ENCODE results near the gene RAB40C.

RAB40C gene

GRCh38 chr16:559411-560203, 30.3 kb upstream of the RAB40C start:
- DNase-seq (ENCODE audit: low read depth in 2 of 2): no peak

DNA sequence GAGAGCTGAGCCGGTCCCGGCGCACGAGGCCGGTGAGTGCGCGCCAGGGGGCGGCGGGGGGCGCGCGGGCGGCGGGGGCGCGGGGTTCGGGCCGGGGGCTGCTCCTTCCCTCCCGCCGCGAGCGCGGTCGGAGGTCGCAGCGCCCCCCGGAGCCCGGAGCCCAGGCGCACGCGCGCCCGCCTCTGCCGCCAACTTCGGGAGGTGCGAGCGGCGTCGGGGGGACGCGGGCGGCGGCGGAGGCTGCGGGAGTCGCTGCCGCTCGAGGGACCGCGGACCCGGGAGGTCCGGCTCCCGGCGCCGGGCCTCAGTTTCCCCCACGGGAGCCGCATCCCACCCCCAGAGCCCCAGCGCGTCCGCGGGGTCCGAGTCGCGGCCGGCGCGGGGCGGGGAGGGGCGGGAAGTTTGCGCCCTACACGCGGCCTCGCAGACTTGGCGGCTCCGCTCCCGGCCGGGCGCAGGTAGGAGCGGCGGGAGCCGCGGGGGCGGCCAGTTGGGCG, 29.6 kb upstream of the RAB40C start, which contains the start of gene PRR35:
Gene PRR35, plus strand, starts transcription at position 191 of the 497 bp plus-strand sequence. CDS start 2,901 bp downstream, outside the sequence.
- DNase-seq (ENCODE audit: low read depth in 2 of 2): no peak

DNA sequence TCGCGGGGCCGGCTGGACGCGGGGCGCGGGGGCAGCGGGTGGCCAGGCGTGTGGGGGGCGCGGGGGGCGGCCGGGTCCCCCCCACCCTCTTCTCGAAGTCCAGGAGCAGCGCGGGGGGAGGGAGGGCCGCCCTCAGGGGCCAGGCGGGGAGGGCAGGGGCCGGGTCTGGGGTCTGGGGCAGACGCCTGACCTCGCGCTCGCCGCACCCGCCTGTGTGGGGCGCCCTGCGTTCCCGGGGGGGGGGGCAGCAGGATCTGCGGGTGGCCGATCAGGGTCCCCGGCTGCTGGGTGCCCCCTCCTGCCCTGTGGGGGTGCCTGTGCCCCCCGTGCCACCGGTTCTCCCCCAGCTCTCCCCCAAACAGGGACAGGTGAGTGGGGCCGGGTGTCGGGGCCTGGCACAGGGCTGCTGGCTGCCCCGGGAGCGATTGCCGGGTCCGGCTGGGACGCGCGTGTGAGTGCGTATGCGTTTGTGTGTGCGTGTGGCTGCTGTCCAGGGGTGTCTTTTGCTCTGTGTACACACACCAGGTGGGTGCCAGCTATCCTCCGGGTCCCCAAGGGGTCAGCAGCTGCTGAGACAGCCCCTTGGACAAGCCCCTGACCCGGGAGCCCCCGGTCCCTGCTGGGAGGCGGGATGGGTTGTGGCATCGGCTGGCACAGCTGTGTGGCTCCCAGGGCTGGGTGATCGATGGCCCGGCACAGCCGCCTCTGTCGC, 29.0 kb upstream of the RAB40C start:
- no peak for DNase-seq (ENCODE audit: low read depth in 2 of 2)

DNA sequence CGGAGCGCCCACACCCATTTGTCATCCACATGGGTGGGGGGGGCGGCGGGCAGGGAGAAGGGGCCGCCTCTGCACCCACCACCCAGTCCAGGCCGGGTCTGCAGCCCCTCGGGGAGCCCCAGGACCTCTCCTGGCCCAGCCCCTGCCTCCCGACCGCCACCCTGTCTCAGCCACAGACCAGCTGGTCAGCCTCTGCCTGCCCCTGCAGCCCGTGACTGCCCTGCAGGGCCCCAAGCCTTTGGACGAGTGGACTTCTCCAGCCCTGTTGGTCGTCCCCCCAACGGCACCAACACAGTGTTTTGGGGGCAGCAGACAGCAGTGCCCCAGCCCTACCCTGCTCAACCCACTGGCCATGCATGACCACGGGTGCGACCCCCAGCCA, 28.5 kb upstream of the RAB40C start:
- DNase-seq (ENCODE audit: low read depth in 2 of 2): no peak

GRCh38 chr16:561957-562938, 27.6 kb upstream of the RAB40C start:
- DNase-seq (ENCODE audit: low read depth in 2 of 2): no peak

- no peak for DNase-seq (ENCODE audit: low read depth in 2 of 2)
Measured at GRCh38 chr16:563072-563644, 26.7 kb upstream of the RAB40C start.

GRCh38 chr16:564690-565418, 25.0 kb upstream of the RAB40C start:
- no peak for DNase-seq (ENCODE audit: low read depth in 2 of 2)

- no peak for DNase-seq (ENCODE audit: low read depth in 2 of 2)
Measured at GRCh38 chr16:565419-566330, 24.2 kb upstream of the RAB40C start.

DNA sequence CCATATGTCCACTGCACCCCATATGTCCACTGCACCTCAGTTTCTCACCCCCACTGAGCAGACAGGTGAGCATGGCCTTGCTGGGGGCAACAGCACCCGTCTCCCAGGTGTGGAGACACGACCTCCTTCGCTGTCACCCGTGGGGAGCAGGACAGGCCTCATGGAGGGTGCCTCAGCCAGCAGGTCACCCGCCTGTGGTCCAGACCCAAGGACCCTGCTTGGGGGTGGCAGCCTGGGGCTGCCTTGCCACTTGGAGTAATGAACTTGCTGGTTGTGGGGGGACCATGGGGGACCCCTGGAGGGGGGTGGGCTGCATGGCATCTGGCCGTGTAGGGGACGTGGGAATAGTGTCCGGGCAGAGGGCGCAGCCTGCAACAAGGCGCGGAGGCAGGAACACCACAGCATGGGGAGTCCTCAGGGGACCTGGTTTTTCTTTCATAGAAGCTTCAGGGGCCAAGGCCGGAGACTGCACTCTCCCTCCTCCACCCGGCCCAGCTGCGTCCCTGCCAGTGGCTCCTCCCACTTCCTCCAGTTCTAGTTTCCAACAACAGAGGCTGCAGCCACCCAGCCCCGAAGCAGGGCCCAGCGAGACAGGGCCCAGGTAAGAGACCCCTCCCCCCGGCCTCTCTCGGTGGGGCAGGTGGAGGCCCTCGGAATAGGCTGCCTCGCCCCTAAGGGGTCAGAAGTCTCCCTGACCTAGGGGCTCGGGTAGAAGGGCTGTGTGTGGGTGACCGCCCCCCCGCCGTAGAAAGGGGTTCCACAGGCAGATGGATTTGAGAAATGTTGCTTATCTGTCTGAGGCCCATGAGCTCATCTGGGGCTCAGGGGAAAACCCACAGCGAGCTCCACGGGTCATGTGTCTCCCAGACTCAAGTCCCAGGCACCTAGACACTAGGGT, 23.1 kb upstream of the RAB40C start, which contains the start of gene NHLRC4:
Gene NHLRC4, plus strand, starts transcription at position 531 of the 898 bp plus-strand sequence. CDS start 1,043 bp downstream, outside the sequence.
- DNase-seq (ENCODE audit: low read depth in 2 of 2): peak in 1 of 2 donors; percentile 33

DNA sequence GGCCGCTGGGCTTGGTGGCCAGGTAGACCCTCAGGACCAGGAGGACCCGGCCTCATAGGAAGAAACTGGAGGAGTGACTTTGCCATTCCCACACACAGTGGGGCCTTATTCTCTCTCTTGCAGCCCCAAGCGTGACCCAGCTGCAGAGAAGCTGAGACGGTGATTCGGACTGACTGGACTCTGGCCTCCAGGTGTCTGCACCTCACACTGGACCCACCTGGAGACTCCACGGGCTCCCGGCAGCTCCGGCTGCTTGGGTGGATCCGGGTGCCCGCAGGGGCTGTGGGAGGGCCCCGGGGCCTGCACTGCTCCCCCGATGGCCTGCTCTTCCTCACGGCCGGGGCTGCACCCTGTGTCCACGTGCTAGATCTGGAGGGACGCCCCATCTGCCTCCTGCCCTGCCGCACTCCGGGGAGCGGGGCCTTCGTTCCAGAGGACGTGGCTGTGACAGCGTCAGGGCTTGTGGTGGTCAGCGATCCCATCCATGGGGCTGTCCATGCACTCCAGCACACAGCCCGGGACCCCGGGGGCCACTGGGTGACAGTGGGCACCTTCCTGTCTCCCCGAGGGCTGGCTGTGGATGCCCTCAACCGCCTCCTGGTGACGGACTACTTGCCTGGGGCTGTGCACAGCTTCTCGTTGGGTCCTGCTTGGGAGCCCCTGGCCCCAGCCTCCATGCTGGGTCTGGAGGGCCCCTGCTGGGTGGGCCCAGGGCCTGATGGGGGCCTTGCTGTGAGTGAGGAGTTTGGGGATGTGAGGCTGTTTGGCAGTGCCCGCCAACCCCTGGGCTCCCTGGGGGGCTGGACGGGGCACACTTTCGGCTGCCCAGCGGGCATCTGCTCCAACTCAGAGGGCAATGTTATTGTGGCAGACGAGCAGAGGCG, 22.3 kb upstream of the RAB40C start:
- no peak for DNase-seq (ENCODE audit: low read depth in 2 of 2)

GRCh38 chr16:568401-569258, 21.2 kb upstream of the RAB40C start:
- no peak for DNase-seq (ENCODE audit: low read depth in 2 of 2)

DNA sequence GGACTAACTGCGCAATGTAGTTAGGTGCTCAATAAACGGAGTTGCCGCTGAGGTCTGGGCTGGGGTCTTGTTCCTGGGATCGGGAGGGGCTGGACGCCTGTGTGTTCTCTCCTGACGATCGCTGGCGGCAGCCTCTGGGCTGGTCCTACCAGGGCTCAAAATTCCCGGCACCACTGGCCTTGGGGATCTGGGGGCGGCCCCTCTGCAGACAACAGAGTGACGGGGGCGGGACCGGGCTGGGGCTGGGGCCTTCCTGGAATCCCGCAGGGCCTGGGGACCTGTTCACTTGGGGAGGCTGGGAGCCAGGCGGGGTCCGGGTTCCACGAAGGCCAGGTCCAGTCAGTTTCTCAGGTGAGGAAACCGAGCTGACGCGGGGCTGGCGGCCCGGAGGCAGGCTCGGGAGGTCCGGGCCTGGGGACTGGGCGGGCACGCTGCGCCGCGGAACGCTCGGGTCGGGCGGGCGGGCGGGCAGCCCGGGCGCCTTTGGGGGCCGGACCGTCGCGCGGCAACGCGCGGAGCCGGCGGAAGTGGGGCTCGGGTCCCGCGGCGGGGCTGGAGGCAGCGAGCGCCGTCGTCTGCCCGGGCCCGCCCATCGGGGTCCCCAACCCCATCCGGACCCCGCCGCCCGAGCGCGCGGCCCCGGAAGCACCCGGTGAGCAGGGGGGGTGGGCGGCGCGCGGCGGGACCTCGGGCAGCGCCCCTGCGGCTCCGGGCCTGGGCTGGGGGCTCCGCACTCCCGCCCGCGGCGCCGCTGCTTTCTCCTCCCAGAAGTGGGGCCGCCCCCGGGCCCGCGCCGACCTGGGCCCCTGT, 20.2 kb upstream of the RAB40C start, which contains the start of gene PIGQ:
Gene PIGQ, plus strand, starts transcription at position 524 of the 810 bp plus-strand sequence. CDS start 4,107 bp downstream, outside the sequence.
- peak; percentile 47 to 61 for DNase-seq (ENCODE audit: low read depth in 2 of 2)

- no peak for DNase-seq (ENCODE audit: low read depth in 2 of 2)
Measured at GRCh38 chr16:572865-573650, 16.8 kb upstream of the RAB40C start.

DNA sequence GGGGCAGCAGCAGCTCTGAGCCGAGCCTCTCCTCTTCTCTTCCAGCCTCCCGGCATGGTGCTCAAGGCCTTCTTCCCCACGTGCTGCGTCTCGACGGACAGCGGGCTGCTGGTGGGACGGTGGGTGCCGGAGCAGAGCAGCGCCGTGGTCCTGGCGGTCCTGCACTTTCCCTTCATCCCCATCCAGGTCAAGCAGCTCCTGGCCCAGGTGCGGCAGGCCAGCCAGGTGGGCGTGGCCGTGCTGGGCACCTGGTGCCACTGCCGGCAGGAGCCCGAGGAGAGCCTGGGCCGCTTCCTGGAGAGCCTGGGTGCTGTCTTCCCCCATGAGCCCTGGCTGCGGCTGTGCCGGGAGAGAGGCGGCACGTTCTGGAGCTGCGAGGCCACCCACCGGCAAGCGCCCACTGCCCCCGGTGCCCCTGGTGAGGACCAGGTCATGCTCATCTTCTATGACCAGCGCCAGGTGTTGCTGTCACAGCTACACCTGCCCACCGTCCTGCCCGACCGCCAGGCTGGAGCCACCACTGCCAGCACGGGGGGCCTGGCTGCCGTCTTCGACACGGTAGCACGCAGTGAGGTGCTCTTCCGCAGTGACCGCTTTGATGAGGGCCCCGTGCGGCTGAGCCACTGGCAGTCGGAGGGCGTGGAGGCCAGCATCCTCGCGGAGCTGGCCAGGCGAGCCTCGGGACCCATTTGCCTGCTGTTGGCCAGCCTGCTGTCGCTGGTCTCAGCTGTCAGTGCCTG, 15.7 kb upstream of the RAB40C start:
- DNase-seq (ENCODE audit: low read depth in 2 of 2): no peak
